Nephron progenitor cell (in vitro differentiated cells): ENCODE measurements around the gene WDR7.

Source experiments
- DNase-seq: peaks from one replicate; pipeline ENCODE4 v3.0.0; 2021
- H3K27ac Mint-ChIP-seq: 2 replicates; pipeline ENCODE4 v1.8.0; 2021; ENCODE audit warnings: mild to moderate bottlenecking, moderate library complexity, mixed read lengths
- H3K27me3 Mint-ChIP-seq: 2 replicates; pipeline ENCODE4 v1.8.0; 2021; ENCODE audit warnings: mild to moderate bottlenecking, low read depth, mixed read lengths; ENCODE audit not compliant: poor library complexity
- H3K36me3 Mint-ChIP-seq: 2 replicates; pipeline ENCODE4 v1.8.0; 2021; ENCODE audit warnings: low read depth, mixed read lengths
- H3K4me1 Mint-ChIP-seq: 2 replicates; pipeline ENCODE4 v1.8.0; 2021; ENCODE audit warnings: mixed read lengths
- H3K4me3 Mint-ChIP-seq: 2 replicates; pipeline ENCODE4 v1.8.0; 2021; ENCODE audit warnings: mild to moderate bottlenecking, moderate library complexity, mixed read lengths
- H3K9me3 Mint-ChIP-seq: 2 replicates; pipeline ENCODE4 v1.8.0; 2021; ENCODE audit warnings: mild to moderate bottlenecking, moderate library complexity, mixed read lengths
- TF ChIP-seq, protein P1 (sequence below): fragments of 200-600 bp; sonication (generic); IDR thresholded peaks from 2 replicates; pipeline ENCODE4 v1.5.0; 2021; ENCODE audit warnings: antibody characterized with exemption

The WDR7 gene

DNA sequence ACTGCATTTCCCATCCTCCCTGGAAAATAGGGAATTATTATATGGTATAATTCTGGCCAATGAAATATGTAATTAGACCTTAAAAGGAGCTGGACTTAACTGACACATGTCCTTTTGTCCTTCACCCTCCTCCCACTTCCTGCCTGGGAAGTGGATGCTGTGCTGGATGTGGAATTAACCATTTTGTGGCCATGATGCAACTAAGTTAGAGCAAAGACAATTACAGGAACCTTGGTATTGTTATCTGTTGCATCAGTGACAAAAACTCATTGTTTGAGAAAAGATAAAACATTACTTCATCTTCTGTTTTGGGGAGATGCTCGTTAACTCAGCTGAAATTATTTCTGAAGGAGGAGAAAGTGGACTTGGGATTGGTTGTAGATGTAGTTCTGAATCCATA is 268.0 kb downstream of the WDR7 start:
- no peak for DNase-seq
- no peak overlapping the region for H3K27ac Mint-ChIP-seq
- no peaks in the 10 kb centered on the region for H3K9me3 Mint-ChIP-seq

DNA sequence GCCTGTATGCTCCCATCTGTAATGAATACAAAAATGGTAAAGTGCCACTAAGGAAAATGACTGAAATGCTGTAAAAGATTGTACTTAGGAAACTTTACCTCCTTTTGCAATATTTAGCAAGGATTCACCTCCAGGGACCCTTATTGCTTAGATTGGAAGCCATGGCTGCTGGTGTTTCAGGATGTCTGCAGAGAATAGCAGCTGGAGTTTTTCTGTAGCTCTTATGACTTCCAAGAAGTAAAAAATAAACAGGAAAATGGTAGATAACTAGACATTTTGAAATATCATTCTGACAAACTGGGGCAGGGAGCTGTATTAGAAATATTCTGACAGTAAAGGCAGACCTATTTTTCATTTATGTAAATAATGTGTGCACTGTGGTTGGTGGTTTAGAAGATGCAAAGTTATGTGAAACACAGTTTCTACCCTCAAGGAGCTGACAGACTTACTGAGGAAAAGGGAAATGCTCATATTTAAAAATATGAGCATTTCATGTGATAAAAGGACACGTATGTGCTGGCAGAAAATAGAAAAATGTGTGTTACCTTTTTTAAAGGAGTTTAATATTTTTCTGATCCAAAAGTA is 270.8 kb downstream of the WDR7 start:
- Mint-ChIP-seq H3K36me3 (no peaks in the 10 kb centered on the region), H3K27ac (no peak overlapping the region), H3K4me3 (no peak overlapping the region), H3K27me3 (peaks cover 2% of the 10 kb centered on the region), H3K9me3 (no peaks in the 10 kb centered on the region), H3K4me1 (peaks cover 11% of the 10 kb centered on the region)
- TF ChIP-seq, protein P1, sequence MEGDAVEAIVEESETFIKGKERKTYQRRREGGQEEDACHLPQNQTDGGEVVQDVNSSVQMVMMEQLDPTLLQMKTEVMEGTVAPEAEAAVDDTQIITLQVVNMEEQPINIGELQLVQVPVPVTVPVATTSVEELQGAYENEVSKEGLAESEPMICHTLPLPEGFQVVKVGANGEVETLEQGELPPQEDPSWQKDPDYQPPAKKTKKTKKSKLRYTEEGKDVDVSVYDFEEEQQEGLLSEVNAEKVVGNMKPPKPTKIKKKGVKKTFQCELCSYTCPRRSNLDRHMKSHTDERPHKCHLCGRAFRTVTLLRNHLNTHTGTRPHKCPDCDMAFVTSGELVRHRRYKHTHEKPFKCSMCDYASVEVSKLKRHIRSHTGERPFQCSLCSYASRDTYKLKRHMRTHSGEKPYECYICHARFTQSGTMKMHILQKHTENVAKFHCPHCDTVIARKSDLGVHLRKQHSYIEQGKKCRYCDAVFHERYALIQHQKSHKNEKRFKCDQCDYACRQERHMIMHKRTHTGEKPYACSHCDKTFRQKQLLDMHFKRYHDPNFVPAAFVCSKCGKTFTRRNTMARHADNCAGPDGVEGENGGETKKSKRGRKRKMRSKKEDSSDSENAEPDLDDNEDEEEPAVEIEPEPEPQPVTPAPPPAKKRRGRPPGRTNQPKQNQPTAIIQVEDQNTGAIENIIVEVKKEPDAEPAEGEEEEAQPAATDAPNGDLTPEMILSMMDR = no peak
- no peak for DNase-seq

More for the DNA sequence above, 268.0 kb downstream of the WDR7 start:
- TF ChIP-seq, protein P1 = no peak
- Mint-ChIP-seq H3K4me1 (peaks cover 15% of the 10 kb centered on the region), H3K27me3 (peaks cover 4% of the 10 kb centered on the region), H3K36me3 (no peaks in the 10 kb centered on the region), H3K4me3 (no peak overlapping the region)

DNA sequence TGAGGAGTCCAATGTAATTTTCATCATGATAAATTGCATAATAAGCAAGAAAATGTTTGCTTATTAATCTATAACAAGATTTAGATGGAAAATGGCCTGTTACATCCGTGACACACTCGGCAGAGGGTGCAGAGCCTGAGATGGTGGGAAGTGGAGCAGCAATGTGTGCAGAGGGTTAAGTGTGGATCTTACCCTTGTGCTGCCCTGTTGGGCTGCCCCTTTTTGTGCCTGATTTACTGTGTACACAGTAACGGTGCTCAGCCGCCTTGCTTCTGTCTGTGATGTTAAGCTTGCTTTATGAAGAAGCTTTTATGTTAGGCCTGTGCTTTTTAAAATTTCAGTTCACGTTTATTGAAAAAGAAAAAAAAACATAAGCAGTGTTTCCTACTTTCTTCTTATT is 275.6 kb downstream of the WDR7 start:
- Mint-ChIP-seq H3K27ac (no peak overlapping the region), H3K36me3 (no peaks in the 10 kb centered on the region), H3K27me3 (peaks cover 4% of the 10 kb centered on the region), H3K4me3 (no peak overlapping the region), H3K9me3 (no peaks in the 10 kb centered on the region), H3K4me1 (no peaks in the 10 kb centered on the region)
- TF ChIP-seq, protein P1 = no peak
- DNase-seq = no peak

DNA sequence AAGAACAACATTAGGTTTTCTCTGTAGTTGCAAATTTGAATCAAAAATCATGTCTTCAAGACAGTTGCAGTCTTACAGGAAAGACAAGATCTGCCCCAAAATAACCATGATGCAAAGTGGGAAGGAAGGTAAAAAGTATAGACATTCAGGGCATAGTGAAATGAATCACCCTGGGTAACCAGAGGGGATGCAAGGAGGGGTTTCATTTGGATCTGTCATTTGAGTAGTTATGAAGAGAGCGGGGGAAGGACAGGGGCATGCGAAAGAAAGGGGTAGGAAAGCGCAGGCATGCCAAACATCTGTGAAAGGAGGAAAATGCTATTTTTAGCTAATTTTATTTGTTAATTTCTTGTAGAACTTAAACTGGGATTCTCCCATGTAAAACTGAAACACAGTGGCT is 276.6 kb downstream of the WDR7 start:
- Mint-ChIP-seq H3K9me3 (no peaks in the 10 kb centered on the region), H3K27ac (no peak overlapping the region), H3K4me1 (no peaks in the 10 kb centered on the region), H3K36me3 (no peaks in the 10 kb centered on the region), H3K27me3 (peaks cover 4% of the 10 kb centered on the region), H3K4me3 (no peak overlapping the region)
- TF ChIP-seq, protein P1 = no peak
- no peak for DNase-seq

DNA sequence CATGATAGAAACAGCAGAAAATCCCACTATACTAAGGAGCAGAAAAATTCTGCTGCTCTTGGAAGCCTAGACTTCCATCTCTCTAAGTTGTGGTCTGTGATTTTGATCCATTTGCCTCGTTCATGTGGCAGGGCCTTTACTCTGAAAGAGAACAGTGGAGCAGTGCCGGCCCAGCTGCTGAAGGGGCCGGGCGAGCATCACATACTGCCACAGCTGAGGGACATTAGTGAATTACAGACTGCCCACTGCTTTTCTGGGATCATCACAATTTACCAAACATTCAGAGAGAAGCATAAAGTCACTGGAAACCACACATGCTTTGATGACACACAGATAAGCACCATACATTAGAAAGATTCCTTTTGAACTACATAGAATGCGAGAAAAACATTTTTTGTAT is 278.7 kb downstream of the WDR7 start:
- TF ChIP-seq, protein P1 = no peak
- peaks cover 4% of the 10 kb centered on the region for H3K27me3 Mint-ChIP-seq
- no peaks in the 10 kb centered on the region for H3K4me1 Mint-ChIP-seq
- H3K9me3 Mint-ChIP-seq = no peaks in the 10 kb centered on the region
- DNase-seq = no peak
- no peak overlapping the region for H3K27ac Mint-ChIP-seq
- H3K4me3 Mint-ChIP-seq = no peak overlapping the region
- no peaks in the 10 kb centered on the region for H3K36me3 Mint-ChIP-seq

DNA sequence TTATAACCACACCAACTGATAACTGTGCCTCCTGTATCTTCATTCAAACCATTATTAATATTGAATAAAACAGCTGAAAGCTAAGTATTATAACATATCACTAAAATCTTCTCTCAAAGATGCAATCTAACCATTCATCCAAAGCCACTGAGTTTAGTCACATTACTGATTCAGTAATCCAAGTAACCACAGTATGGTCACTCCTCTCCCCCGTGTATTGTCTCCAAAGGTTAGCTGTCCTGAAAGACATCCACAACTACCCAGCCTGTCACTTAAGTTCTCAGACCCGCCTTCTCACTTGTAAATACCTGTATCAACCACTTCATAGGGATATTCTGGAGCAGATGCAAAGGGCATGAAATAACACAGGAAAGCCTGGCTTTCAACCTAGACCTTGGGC is 282.3 kb downstream of the WDR7 start:
- Mint-ChIP-seq H3K27ac (no peak overlapping the region), H3K9me3 (no peaks in the 10 kb centered on the region), H3K27me3 (peaks cover 7% of the 10 kb centered on the region), H3K4me1 (no peaks in the 10 kb centered on the region), H3K36me3 (no peaks in the 10 kb centered on the region), H3K4me3 (no peak overlapping the region)
- TF ChIP-seq, protein P1 = no peak
- no peak for DNase-seq
